Kidney (tissue), 14 donors: ENCODE measurements around the gene LBX2. TPM values are rescaled to one million over a fixed set of nuclear protein-coding genes. Genes with fewer than 3 reads are reported as not detected.

Source experiments
- DNase-seq, 5 donors: peaks; one replicate each; pipeline ENCODE4 v3.0.0-alpha.2; 2013 to 2020
- FAIRE-seq: peaks from 2 replicates; lab custom pipeline; 2012; peaks lifted over from hg19 to GRCh38; lab: Jason Lieb, UNC
- H3K27ac ChIP-seq, 2 donors: one replicate each; pipeline ENCODE4 v1.7.0; 2013; ENCODE audit warnings: low read depth in 2 of 2, low read length in 2 of 2, inconsistent platforms in 1 of 2
- H3K27me3 ChIP-seq: one replicate; pipeline ENCODE4 v1.7.1; 2013; ENCODE audit warnings: low read length, inconsistent platforms; ENCODE audit not compliant: control insufficient read depth, insufficient read depth
- H3K36me3 ChIP-seq, 3 donors: one replicate each; pipeline versions ENCODE4 v1.7.0 to v1.7.1; 2013; ENCODE audit warnings: low read length in 3 of 3, control low read depth in 1 of 3, inconsistent platforms in 1 of 3; ENCODE audit not compliant: insufficient read depth in 3 of 3, control insufficient read depth in 2 of 3
- H3K4me1 ChIP-seq, 3 donors: one replicate each; pipeline versions ENCODE4 v1.7.0 to v1.7.1; 2013; ENCODE audit warnings: low read length in 3 of 3, inconsistent platforms in 1 of 3, low read depth in 1 of 3; ENCODE audit not compliant: control insufficient read depth in 2 of 3, insufficient read depth in 2 of 3
- H3K4me3 ChIP-seq, 3 donors: one replicate each; pipeline versions ENCODE4 v1.7.0 to v1.8.1; 2013; ENCODE audit warnings: low read length in 3 of 3, control low read depth in 1 of 3, inconsistent platforms in 1 of 3
- H3K9ac ChIP-seq, 3 donors: one replicate each; pipeline versions ENCODE4 v1.7.0 to v1.7.1; 2013; ENCODE audit warnings: low read length in 3 of 3, control low read depth in 1 of 3, inconsistent platforms in 1 of 3
- H3K9me3 ChIP-seq, 3 donors: one replicate each; pipeline versions ENCODE4 v1.7.0 to v1.7.1; 2013; ENCODE audit warnings: low read length in 3 of 3, control low read depth in 1 of 3, inconsistent platforms in 1 of 3; ENCODE audit not compliant: control insufficient read depth in 2 of 3, insufficient read depth in 1 of 3
- intact Hi-C: fragments of 100-400 bp; cut with DNase I; formaldehyde crosslinking; loops from one replicate; pipeline ENCODE4 v1.11.1; 2022
- polyA plus RNA-seq: library from polyadenylated mRNA; stranded (reverse); fragments of 350-450 nt; fragmentation: Illumina TruSeq; extraction: RNeasy Lipid Tissue Mini Kit (QIAGEN cat#74804); gene quantifications from one replicate; pipeline ENCODE4 v1.2.3, GENCODE V29; 2014; ENCODE audit warnings: low read depth, low replicate concordance; ENCODE audit not compliant: insufficient read depth
- total RNA-seq: library from RNA; stranded (reverse); fragmentation: NEBNext Ultra II Directional; extraction: Animal tissue kit (Norgen Biotek cat#: 25700); gene quantifications from one replicate; pipeline ENCODE4 v1.2.1, GENCODE V29; 2021
- TF ChIP-seq, protein P1 (sequence below): IDR thresholded peaks from 3 replicates; pipeline ENCODE4 v1.5.1; 2012; ENCODE audit warnings: mild to moderate bottlenecking, moderate library complexity, borderline replicate concordance; ENCODE audit not compliant: insufficient read depth; ENCODE audit errors: extremely low read depth
- donor health status: control.
- donor health status: control.
- donor health status: control.
- donor health status: control.
- donor health status: control.
- donor health status: DM: yes; HTN: yes; CAD: no.
- donor health status: Normal renal cell carcinoma (clear cell type).

LBX2 gene
- total and polyA plus RNA-seq, 2 donors from 2014 or later = 1.5 to 2.5 TPM

DNA sequence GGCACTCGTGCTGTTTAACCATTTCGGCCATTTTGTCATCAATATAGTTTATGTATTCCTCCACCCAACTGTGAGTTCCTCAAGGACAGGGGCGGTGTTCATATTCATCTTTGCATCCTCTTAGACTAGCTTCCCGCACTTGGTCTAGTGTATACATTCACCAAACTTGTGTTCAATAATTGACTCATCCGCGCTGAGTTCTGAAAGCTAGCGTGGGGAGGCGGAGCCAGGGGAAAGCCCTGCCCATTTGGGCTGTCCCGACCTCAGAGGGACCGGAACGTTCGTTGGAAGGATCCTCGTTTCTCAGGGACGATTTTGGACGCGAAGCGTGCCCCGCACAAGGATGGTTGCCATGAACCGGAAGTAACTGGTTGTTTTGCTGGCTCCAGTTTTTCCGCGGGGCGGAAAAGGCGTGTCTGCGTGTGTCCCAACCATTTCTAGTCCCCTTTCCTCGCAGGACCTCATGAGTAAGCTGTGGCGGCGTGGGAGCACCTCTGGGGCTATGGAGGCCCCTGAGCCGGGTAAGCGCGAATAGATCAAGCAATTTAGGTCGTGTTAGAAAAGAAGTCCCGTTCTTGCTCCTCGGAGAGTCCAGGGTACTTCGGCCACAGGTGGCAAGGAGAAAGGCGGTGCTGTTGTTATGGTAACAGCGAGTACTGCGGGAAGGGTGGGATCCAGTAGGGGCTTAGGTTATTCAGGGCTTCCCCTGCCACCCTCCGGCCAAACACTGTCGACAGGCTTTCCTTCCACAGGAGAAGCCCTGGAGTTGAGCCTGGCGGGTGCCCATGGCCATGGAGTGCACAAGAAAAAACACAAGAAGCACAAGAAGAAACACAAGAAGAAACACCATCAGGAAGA, 44.5 kb downstream of the LBX2 start, which contains the start of gene INO80B:
Gene INO80B, plus strand, starts transcription at position 434 of the 858 bp plus-strand sequence. Its CDS starts 30 bp downstream, at position 464.
- Histone ChIP-seq H3K4me1 (peaks cover 0 to 26% (median 12%) of the 10 kb centered on the region in 3 donors), H3K4me3 (peak within 1 kb of the TSS; percentile 84 to 91 (median 89)), H3K27ac (peak within 1 kb of the TSS; percentile 32 to 44), H3K36me3 (no peaks in the 10 kb centered on the region), H3K27me3 (no peaks in the 10 kb centered on the region), H3K9ac (peak within 1 kb of the TSS; percentile 20 to 83 (median 79)), H3K9me3 (no peaks in the 10 kb centered on the region)
- TF ChIP-seq, protein P1, sequence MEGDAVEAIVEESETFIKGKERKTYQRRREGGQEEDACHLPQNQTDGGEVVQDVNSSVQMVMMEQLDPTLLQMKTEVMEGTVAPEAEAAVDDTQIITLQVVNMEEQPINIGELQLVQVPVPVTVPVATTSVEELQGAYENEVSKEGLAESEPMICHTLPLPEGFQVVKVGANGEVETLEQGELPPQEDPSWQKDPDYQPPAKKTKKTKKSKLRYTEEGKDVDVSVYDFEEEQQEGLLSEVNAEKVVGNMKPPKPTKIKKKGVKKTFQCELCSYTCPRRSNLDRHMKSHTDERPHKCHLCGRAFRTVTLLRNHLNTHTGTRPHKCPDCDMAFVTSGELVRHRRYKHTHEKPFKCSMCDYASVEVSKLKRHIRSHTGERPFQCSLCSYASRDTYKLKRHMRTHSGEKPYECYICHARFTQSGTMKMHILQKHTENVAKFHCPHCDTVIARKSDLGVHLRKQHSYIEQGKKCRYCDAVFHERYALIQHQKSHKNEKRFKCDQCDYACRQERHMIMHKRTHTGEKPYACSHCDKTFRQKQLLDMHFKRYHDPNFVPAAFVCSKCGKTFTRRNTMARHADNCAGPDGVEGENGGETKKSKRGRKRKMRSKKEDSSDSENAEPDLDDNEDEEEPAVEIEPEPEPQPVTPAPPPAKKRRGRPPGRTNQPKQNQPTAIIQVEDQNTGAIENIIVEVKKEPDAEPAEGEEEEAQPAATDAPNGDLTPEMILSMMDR = no peak
- peak; percentile 98 to 99 (median 98) for DNase-seq
- intact Hi-C loops = no loop called here
- FAIRE-seq = peak; percentile 93

DNA sequence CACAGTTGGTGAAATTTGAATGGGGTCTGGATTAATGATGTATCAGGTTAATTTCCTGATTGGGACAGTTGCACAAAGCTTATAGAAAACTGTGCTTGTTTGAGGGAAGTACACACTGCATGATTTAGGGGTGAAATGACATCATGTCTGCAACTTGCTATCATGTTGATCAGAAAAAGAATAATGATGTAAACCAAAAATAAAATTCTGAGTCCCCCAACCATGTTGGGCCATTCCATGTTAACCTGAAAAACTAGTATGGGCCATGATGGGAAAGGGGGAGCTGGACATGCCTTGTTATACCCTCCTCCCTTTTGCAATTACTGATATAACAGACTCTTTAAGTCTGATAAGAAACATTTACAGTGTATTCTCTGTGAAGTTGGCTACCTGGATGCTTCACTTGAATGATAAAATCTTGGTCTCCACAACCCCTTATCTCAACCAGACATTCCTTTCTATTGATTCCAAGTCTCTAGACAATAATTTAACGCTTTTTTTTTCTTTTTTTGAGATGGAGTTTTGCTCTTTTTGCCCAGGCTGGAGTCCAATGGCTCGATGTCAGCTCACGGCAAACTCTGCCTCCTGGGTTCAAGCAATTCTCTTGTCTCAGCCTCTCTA, 48.7 kb downstream of the LBX2 start:
- TF ChIP-seq, protein P1 = no peak
- intact Hi-C loops = no loop called here
- Histone ChIP-seq H3K9ac (no peak overlapping the region), H3K36me3 (no peaks in the 10 kb centered on the region), H3K27ac (no peak overlapping the region), H3K4me3 (no peak overlapping the region), H3K4me1 (peaks cover 0 to 5% (median 5%) of the 10 kb centered on the region in 3 donors), H3K9me3 (no peaks in the 10 kb centered on the region), H3K27me3 (no peaks in the 10 kb centered on the region)
- DNase-seq (no peak), FAIRE-seq (no peak)

DNA sequence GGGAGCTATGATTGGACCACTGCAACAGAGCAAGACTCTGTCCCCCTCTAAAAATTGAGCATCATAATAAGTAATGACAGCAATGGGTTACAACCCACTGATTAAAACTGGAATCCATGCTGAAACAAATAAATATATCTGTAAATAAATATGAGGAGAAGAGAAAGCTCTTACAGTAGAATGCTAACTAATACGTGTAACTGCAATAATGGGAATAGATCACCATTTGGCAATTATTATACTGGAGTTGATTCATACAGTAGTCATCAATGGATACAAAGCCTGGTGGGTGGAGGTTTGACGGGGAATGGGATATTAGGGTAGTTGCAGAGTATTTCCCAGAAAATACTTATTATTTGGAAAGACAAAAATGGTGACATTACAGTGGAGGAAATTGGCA, 50.6 kb downstream of the LBX2 start:
- H3K9ac ChIP-seq = no peak overlapping the region
- no peaks in the 10 kb centered on the region for H3K36me3 ChIP-seq
- H3K4me1 ChIP-seq = peaks cover 0 to 10% (median 0%) of the 10 kb centered on the region in 3 donors
- H3K27ac ChIP-seq = no peak overlapping the region
- TF ChIP-seq, protein P1 = no peak
- no peak overlapping the region for H3K4me3 ChIP-seq
- H3K9me3 ChIP-seq = no peaks in the 10 kb centered on the region
- intact Hi-C loops = no loop called here
- DNase-seq = no peak
- no peak for FAIRE-seq
- H3K27me3 ChIP-seq = no peaks in the 10 kb centered on the region

Other genes with a start within 250 kb of the LBX2 start
- 5.2 TPM for gene SLC4A5, start 156.2 kb downstream of the LBX2 start, total RNA-seq
- 1.1 TPM for gene SLC4A5, start 156.2 kb downstream of the LBX2 start, polyA plus RNA-seq
- 134 TPM for gene DCTN1, start 119.3 kb downstream of the LBX2 start, total RNA-seq
- gene DCTN1, start 119.3 kb downstream of the LBX2 start, polyA plus RNA-seq = 191 TPM
- gene C2orf81, start 78.0 kb downstream of the LBX2 start, total RNA-seq = 11.6 TPM
- gene C2orf81, start 78.0 kb downstream of the LBX2 start, polyA plus RNA-seq = 8.8 TPM
- gene WDR54, start 77.9 kb downstream of the LBX2 start, total RNA-seq = 23.3 TPM
- 37.6 TPM for gene WDR54, start 77.9 kb downstream of the LBX2 start, polyA plus RNA-seq
- 76.4 TPM for gene RTKN, start 57.7 kb downstream of the LBX2 start, total RNA-seq
- gene RTKN, start 57.7 kb downstream of the LBX2 start, polyA plus RNA-seq = 95.6 TPM
- gene INO80B, start 44.5 kb downstream of the LBX2 start, total RNA-seq = 44.2 TPM
- gene INO80B, start 44.5 kb downstream of the LBX2 start, polyA plus RNA-seq = 37.0 TPM
- 83.9 TPM for gene WBP1, start 41.2 kb downstream of the LBX2 start, total RNA-seq
- 150 TPM for gene WBP1, start 41.2 kb downstream of the LBX2 start, polyA plus RNA-seq
- gene MOGS, start 34.2 kb downstream of the LBX2 start, total RNA-seq = 51.9 TPM
- gene MOGS, start 34.2 kb downstream of the LBX2 start, polyA plus RNA-seq = 27.5 TPM
- gene MRPL53, start 26.9 kb downstream of the LBX2 start, total RNA-seq = 85.1 TPM
- gene MRPL53, start 26.9 kb downstream of the LBX2 start, polyA plus RNA-seq = 157 TPM
- 23.1 TPM for gene CCDC142, start 16.6 kb downstream of the LBX2 start, total RNA-seq
- gene CCDC142, start 16.6 kb downstream of the LBX2 start, polyA plus RNA-seq = 2.8 TPM
- 29.1 TPM for gene TTC31, start 16.5 kb downstream of the LBX2 start, total RNA-seq
- 11.5 TPM for gene TTC31, start 16.5 kb downstream of the LBX2 start, polyA plus RNA-seq
- 20.7 TPM for gene PCGF1, start 8.1 kb upstream of the LBX2 start, total RNA-seq
- gene PCGF1, start 8.1 kb upstream of the LBX2 start, polyA plus RNA-seq = 20.1 TPM
- gene TLX2, start 14.8 kb upstream of the LBX2 start, total RNA-seq = not detected
- gene TLX2, start 14.8 kb upstream of the LBX2 start, polyA plus RNA-seq = not detected
- not detected for gene DQX1, start 26.6 kb upstream of the LBX2 start, total RNA-seq
- not detected for gene DQX1, start 26.6 kb upstream of the LBX2 start, polyA plus RNA-seq
- 91.0 TPM for gene AUP1, start 30.1 kb upstream of the LBX2 start, total RNA-seq
- gene AUP1, start 30.1 kb upstream of the LBX2 start, polyA plus RNA-seq = 130 TPM
- 30.8 TPM for gene HTRA2, start 30.3 kb upstream of the LBX2 start, total RNA-seq
- 44.2 TPM for gene HTRA2, start 30.3 kb upstream of the LBX2 start, polyA plus RNA-seq
- gene LOXL3, start 54.3 kb upstream of the LBX2 start, total RNA-seq = 9.7 TPM
- 2.4 TPM for gene LOXL3, start 54.3 kb upstream of the LBX2 start, polyA plus RNA-seq
- gene DOK1, start 55.1 kb upstream of the LBX2 start, total RNA-seq = 16.7 TPM
- gene DOK1, start 55.1 kb upstream of the LBX2 start, polyA plus RNA-seq = 11.3 TPM
- 3.4 TPM for gene M1AP, start 148.7 kb upstream of the LBX2 start, total RNA-seq
- 0.49 TPM for gene M1AP, start 148.7 kb upstream of the LBX2 start, polyA plus RNA-seq
- 10.8 TPM for gene SEMA4F, start 154.6 kb upstream of the LBX2 start, total RNA-seq
- 5.2 TPM for gene SEMA4F, start 154.6 kb upstream of the LBX2 start, polyA plus RNA-seq